ENCODE data around the gene CEP295NL.

DNA sequence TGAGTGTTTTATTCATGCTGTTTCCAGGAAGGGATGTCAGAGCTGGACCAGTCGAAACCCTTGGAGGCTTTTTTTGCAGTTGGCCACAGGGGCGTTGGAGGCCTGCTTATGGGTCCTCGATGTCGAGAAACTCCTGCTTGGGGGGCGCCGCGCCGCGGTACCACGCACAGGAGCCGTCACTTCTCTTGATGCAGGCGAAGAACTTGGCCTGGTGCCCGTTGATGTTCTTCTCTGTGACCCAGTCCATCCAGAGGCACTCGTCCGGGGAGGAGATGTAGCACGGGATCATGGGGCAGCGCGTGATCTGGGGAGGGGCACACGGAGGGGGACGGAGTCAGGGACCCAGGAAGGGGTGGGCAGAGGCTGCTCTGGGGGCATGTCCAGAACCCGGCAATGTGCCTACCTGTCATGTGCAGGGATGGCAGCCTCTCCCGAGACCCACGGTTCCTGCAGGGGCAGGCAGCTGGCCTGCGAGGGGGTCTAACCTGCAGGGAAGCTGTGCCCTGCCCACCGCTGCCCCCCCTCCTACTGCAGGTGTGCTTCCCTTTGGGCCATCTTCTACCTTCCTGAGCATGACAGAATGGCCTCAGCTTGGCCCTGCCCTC lies 47.3 kb downstream of the CEP295NL start:
- TF ChIP-seq, protein P1, sequence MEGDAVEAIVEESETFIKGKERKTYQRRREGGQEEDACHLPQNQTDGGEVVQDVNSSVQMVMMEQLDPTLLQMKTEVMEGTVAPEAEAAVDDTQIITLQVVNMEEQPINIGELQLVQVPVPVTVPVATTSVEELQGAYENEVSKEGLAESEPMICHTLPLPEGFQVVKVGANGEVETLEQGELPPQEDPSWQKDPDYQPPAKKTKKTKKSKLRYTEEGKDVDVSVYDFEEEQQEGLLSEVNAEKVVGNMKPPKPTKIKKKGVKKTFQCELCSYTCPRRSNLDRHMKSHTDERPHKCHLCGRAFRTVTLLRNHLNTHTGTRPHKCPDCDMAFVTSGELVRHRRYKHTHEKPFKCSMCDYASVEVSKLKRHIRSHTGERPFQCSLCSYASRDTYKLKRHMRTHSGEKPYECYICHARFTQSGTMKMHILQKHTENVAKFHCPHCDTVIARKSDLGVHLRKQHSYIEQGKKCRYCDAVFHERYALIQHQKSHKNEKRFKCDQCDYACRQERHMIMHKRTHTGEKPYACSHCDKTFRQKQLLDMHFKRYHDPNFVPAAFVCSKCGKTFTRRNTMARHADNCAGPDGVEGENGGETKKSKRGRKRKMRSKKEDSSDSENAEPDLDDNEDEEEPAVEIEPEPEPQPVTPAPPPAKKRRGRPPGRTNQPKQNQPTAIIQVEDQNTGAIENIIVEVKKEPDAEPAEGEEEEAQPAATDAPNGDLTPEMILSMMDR (IDR thresholded peaks at IDR 0.05; ENCODE audit: low read length): no peak
- no peak for TF ChIP-seq EZH2 (optimal IDR thresholded peaks at IDR 0.05; ENCODE audit: low read depth, low read length)

Data from MM.1S (cell line).